Omental fat pad (tissue), 4 donors: Measurements from ENCODE around the gene CP. TPM values are rescaled to one million over a fixed set of nuclear protein-coding genes. Genes with fewer than 3 reads are reported as not detected.

Experiments used
- ATAC-seq: fragments of 150-250 bp; one replicate; pipeline ENCODE4 v1.9.1; 2016; ENCODE audit warnings: mild to moderate bottlenecking, moderate library complexity; ENCODE audit not compliant: low FRiP score
- DNase-seq: peaks from one replicate; pipeline ENCODE4 v3.0.0-alpha.2; 2019; ENCODE audit warnings: low spot score
- CTCF ChIP-seq, 3 donors: fragments of 450-650 bp; IDR thresholded peaks; one replicate each; pipeline ENCODE4 v1.5.1; 2016 to 2017; ENCODE audit warnings: antibody characterized with exemption in 3 of 3, mild to moderate bottlenecking in 3 of 3, moderate library complexity in 2 of 3
- total RNA-seq, 4 donors: library from RNA; depleted of rRNA; stranded (reverse); fragments of >200 nt; gene quantifications; one replicate each; pipeline ENCODE4 v1.1.0, GENCODE V29; 2016

The CP gene
- total RNA-seq, 4 donors from 2014 or later = 0.95 to 24.3 (median 9.3) TPM

GRCh38 chr3:149215515-149215914 is 6.1 kb downstream of the CP start:
- ATAC-seq = no peak
- DNase-seq = no peak
- no peak for TF ChIP-seq CTCF (IDR thresholded peaks at IDR 0.05)

- no peak for DNase-seq
- ATAC-seq = no peak
- no peak for TF ChIP-seq CTCF (IDR thresholded peaks at IDR 0.05)
Observed at GRCh38 chr3:149214702-149215101, 6.9 kb downstream of the CP start.

- DNase-seq (no peak), ATAC-seq (no peak)
- no peak for TF ChIP-seq CTCF (IDR thresholded peaks at IDR 0.05)
Observed at GRCh38 chr3:149212386-149212785, 9.2 kb downstream of the CP start.

- no peak for DNase-seq
- TF ChIP-seq CTCF (IDR thresholded peaks at IDR 0.05) = no peak
- no peak for ATAC-seq
Observed at GRCh38 chr3:149209431-149209830, 12.2 kb downstream of the CP start.

- TF ChIP-seq CTCF (IDR thresholded peaks at IDR 0.05) = no peak
- DNase-seq = no peak
- ATAC-seq = no peak
Observed at GRCh38 chr3:149207475-149207874, 14.2 kb downstream of the CP start.

- DNase-seq (no peak), ATAC-seq (no peak)
- no peak for TF ChIP-seq CTCF (IDR thresholded peaks at IDR 0.05)
Observed at GRCh38 chr3:149204390-149204991, 17.1 kb downstream of the CP start.

GRCh38 chr3:149203758-149204157 is 17.9 kb downstream of the CP start:
- ATAC-seq = no peak
- no peak for DNase-seq
- TF ChIP-seq CTCF (IDR thresholded peaks at IDR 0.05) = no peak
